M059J (cell line): ENCODE results near the gene ERN1. TPM values are rescaled to one million over a fixed set of nuclear protein-coding genes. Genes with fewer than 3 reads are reported as not detected.

Experiments
- DNase-seq: peaks from one replicate; pipeline ENCODE4 v3.0.0-alpha.2; 2012; ENCODE audit warnings: low read depth
- total RNA-seq: library from RNA; depleted of rRNA; stranded (reverse); fragments of >200 nt; shearing (Covaris generic); gene quantifications from 2 replicates; pipeline ENCODE4 v1.2.3, GENCODE V29; 2014

Gene ERN1
- total RNA-seq, 1 experiment from 2014 or later: 1.5 TPM

- peak; percentile 20 for DNase-seq
Observed at GRCh38 chr17:64061178-64061898, 68.6 kb downstream of the ERN1 start.

GRCh38 chr17:64060331-64060730, 69.6 kb downstream of the ERN1 start:
- DNase-seq: no peak

DNA sequence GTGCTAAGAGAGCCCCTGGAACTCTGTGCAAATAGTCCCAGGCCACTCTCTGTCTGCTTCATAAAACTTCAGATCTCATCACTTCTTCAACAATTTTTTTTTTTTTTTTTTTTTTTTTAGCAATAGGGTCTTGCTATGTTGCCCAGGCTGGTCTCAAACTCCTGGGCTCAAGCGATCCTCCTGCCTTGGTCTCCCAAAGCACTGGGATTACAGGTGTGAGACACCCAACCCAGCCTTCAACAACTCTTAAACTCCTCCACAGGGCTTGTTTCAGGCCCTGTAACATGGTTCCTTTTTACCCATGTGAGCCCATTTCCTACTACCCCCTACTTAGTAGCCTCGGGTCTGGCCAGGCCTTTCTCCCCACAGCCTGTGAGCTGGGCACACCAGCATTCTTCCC, 70.2 kb downstream of the ERN1 start:
- no peak for DNase-seq

DNA sequence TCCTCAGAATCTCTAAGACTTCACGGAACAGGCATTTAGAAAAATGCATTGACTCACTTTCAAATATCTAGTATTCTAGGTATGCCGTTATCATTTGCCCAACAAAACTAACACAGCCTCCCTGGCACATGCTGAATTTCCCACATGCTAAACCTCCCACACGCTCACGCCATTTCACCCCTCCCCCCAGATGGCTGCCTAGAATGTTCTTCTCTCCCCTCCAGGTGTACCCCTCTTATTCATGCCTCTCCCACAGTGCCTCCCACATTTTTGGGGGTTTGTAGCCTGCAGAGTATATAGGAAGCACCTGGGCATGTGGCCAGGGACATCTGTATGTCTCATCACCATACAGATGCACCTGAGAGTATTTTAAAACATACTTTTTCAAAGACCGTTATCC, 71.3 kb downstream of the ERN1 start:
- DNase-seq: no peak

- peak; percentile 8 for DNase-seq
Observed at GRCh38 chr17:64057701-64058263, 72.2 kb downstream of the ERN1 start.

GRCh38 chr17:64056269-64057005, 73.5 kb downstream of the ERN1 start:
- DNase-seq: no peak

GRCh38 chr17:64055183-64056142, 74.5 kb downstream of the ERN1 start:
- no peak for DNase-seq

- no peak for DNase-seq
Observed at GRCh38 chr17:64054304-64054703, 75.6 kb downstream of the ERN1 start.

DNA sequence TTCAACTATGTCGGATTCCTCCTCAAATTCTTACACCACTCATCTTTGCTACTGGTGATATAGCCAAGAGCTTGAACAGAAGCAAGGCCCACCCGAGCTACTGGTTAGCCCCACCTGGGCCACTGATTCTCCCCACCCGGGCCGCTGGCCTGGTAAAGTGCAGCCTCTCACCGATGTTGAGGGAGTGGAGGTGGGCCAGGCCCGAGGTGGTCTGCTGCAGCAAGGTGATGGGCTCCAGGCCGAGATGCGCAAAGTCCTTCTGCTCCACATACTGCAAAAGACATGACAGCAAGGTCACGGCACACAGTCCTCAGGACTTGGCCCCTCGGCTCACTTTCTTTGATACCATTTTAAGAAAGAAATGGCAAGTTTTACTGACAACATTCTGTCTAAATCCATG, 76.8 kb downstream of the ERN1 start:
- no peak for DNase-seq

GRCh38 chr17:64051153-64051552, 78.8 kb downstream of the ERN1 start:
- no peak for DNase-seq

DNA sequence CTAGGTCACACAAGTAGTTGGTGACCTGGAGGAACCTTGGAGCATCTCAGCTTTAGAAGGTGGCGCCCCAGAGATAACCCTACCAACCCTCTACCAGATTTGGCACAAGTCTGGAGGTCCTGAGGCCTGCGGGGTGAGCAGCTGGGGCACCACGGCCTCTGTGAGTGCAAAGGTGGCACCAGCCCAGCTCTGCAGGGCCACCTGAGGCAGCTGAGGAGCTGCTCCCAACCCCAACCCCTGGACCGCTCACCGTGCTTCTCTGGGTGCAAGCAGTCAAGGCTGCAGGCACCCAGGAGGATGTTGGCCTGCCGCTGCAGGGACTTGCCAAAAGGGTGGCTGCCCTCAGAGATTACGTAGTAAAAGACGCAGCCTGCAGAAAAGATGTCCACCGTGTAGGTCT, 81.1 kb downstream of the ERN1 start:
- DNase-seq: no peak

GRCh38 chr17:64045176-64045575, 84.8 kb downstream of the ERN1 start:
- no peak for DNase-seq

DNA sequence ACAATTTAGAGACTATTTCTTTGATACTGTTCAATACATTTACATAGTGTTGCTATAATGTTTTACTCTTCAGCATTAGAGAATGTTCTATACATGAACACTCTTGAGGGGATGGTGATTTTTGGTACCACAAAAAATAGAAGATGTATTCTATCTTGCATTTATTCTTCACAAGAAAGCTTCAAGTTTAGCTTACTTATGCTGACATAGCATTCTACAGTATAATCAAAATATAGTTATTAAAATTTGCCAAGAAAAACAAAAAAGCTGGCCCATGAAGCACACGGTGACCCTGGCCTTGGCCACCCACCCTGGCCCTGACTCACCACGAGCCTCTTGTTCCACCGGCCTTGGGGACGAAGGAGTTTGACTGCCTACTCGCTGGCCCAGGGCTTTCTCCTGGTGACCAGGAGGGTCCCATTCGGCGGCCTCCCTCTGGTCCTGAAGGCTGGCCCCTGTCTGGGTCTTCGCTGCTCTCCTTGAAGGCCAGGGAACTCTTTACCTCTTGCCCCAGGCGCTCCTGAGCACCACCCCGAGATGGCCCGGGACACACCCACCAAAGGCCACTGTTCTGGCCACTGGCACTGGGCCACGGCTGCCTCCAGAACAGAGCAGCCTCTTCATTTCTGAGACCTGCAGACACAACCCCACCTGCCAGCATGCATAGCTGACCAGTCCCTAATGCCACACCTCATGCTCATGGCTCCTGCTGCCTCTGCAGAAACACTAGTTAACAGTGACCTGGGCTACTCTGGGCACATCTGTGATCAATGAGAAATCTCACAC, 87.1 kb downstream of the ERN1 start:
- no peak for DNase-seq

- no peak for DNase-seq
Observed at GRCh38 chr17:64041912-64042311, 88.0 kb downstream of the ERN1 start.

- DNase-seq: no peak
Observed at GRCh38 chr17:64040206-64040605, 89.7 kb downstream of the ERN1 start.

- no peak for DNase-seq
Observed at GRCh38 chr17:64039106-64039400, 90.9 kb downstream of the ERN1 start.

DNA sequence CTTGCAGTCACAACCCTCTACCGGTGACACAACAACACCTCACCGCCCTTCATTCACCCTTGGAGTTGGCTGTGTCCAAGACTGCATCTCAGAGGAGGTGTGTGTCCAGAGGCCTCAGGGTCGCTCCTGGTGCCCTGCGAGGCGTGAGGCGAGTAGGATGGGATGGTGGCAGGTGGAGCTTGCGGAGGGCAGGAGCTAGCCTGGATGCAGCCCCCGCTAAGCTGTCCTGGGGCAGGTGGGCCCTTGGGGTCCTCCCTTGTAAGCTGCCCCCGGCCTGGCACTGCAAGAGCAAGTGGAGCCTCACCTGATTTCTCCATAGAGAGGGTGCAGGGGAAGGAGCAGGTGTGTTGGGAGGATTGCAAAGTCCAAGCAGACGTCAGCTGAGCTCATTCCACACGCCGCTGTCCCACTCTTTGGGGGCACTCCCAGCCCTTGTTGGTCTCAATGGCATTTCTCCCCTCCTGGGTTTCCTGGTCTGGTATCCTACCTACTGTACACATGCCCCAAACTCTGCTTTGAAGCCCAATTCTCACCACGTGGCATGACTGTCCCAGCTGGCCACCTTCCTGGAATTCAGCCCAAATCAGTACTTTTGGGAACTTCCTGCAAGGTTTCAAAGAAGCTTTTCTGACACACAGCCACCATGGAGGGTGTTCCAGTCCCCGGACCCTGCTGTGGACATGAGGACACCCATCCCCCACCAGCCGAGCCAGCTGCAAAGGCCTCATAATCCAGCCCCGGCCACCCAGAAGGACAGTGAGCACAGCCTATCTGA, 91.4 kb downstream of the ERN1 start:
- no peak for DNase-seq

DNA sequence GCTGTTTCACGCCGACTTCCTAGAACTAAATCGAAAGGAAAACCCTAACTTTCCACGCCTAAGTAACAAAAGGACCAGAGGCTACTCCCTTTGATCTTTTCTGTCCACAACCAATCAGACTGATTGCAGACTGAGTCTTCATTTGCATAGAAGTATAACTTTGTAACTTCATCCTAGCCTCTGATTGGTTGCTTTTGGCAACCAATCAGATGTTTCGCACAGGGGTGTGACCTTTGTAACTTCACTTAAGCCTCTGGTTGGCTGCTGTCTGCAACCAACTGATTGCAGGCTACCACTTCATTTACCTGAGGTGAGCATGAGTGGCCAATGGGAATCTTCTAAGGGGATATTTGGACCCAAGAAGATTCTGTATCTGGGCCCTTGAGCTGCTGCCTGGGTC, 92.1 kb downstream of the ERN1 start:
- no peak for DNase-seq

- DNase-seq: no peak
Observed at GRCh38 chr17:64037180-64037579, 92.8 kb downstream of the ERN1 start.

GRCh38 chr17:64036198-64036922, 93.6 kb downstream of the ERN1 start:
- DNase-seq: peak; percentile 6
